ENCODE measurements around the gene SPP1.
"Not testable (repeated sequence)": the region's sequence is repeated elsewhere in the genome, so short reads cannot be mapped to it uniquely, and the experiment has no call there.

SPP1 gene

GRCh38 chr4:87989765-87990164 is 14.3 kb downstream of the SPP1 start:
- no peak for DNase-seq (ENCODE audit: low read depth)

GRCh38 chr4:87995435-87995834 is 19.9 kb downstream of the SPP1 start:
- DNase-seq (ENCODE audit: low read depth), result no peak

DNA sequence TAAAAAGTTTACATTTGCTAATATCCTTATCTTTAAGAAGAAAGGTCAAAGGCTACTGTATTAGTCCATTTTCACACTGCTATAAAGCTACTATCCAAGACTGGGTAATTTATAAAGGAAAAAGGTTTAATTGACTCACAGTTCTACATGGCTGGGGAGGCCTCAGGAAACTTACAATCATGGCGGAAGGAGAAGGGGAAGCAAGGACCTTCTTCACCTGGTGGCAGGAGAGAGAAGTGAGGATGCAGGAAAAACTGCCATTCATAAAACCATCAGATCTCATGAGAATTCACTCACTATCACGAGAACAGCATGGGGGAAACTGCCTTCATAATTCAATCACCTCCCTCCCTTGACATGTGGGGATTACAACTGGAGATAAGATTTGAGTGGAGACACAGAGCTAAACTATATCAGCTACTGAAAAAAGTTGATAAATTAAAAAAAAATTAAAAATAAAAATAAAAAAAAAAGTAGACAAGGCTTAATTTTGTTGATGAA is 23.7 kb downstream of the SPP1 start:
- not testable (repeated sequence) for DNase-seq (ENCODE audit: low read depth)

DNA sequence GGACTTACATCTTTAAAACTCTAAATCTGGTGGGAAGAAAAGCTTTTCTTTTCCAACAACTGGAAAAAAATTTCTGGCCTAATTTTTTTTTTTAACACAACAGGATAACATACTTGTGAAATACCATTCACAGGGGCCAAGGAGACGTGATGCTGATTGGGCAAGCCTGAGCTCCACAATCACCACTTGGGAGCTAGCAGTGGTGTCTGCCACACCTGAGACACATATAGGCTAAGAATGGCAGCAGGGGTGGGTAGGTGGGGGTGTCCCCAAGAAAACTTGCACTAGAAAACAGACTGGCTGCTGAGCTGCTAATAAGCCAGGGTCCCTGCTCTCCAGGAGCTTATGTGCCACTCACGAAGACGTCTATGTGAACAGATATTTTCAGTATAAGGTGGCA is 26.4 kb downstream of the SPP1 start:
- DNase-seq (ENCODE audit: low read depth), result no peak

GRCh38 chr4:88002786-88003185 is 27.3 kb downstream of the SPP1 start:
- DNase-seq (ENCODE audit: low read depth), result no peak

DNA sequence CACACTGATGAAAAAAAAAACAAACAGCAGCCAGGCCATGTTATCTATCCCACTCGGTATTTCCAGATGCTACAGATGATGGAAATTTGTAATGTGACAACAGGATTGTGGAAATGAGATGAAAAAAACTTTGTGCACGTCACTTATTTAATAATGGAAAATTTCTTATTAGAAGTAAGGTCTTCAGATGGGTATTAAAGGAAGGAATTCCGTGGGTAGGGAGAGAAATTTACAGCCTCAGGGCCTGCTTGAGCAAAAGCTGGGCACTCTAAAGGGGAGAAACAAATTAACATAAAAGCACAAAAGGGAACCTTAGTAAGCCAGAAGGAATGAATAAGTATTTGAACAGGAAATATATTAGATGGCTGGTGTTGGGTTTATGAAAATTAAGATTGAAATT is 27.7 kb downstream of the SPP1 start:
- DNase-seq (ENCODE audit: low read depth), result no peak

- no peak for DNase-seq (ENCODE audit: low read depth)
Measured at GRCh38 chr4:88005076-88005475, 29.6 kb downstream of the SPP1 start.

DNA sequence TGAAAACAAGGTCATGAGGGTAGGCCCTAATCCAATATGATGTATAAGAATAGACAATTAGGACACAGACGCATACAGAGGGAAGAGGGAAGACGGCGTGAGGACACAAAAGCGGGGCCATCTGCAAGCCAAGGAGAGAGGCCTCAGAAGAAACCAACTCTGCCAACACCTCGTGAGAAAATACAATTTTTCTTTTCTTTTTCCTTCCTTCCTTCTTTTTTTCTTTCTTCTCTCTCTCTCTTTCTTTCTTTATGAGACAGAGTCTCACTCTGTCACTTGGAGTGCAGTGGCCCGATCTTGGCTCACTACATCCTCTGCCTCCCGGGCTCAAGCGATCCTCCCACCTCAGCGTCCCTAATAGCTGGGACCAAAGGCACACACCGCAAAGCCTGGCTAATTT is 30.4 kb downstream of the SPP1 start:
- DNase-seq (ENCODE audit: low read depth), result no peak

DNA sequence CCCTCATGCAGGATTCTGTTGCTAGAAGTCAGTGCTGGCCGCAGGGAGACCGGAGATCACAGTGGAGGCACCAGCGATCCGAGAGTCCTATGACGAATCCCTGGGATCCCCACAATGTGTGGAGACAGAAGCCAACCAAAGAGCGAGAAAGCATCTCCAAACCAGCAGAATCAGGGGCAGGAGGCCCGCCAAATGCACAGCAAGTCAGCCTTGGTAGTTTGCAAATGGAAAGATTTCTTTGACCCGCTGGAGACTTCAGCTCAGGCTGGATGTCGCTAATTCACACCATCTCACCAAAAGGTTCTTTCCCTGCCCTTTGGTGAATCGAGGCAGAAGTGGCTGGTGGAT is 31.4 kb downstream of the SPP1 start:
- no peak for DNase-seq (ENCODE audit: low read depth)

GRCh38 chr4:88007304-88008121 is 32.0 kb downstream of the SPP1 start, which contains the start of gene PKD2:
Gene PKD2, plus strand, starts transcription at chr4:88007635. Its CDS starts 99 bp downstream, at chr4:88007734.
- no peak for DNase-seq (ENCODE audit: low read depth)

GRCh38 chr4:88008122-88008742 is 32.7 kb downstream of the SPP1 start:
- no peak for DNase-seq (ENCODE audit: low read depth)

DNA sequence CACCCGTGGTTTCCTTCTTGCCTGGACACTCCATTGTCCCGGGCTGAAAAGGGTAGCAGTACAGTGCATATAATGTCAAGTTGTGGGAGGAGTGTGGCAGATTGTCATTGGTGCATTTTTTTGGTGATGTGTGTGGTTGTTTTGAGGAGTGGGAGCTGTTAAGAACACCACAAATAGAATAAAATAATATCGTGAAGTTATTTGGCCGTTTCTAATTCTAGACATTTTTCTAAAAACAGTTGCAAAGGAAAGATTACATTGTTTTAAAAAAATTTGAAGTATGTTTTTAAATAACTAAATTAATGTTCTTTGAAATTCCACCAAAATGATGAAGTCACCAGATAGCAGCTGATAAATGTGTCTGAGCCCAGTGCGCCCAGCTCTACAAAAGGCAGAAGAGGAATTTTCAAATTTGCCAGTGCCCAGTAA is 33.2 kb downstream of the SPP1 start:
- DNase-seq (ENCODE audit: low read depth), result no peak

DNA sequence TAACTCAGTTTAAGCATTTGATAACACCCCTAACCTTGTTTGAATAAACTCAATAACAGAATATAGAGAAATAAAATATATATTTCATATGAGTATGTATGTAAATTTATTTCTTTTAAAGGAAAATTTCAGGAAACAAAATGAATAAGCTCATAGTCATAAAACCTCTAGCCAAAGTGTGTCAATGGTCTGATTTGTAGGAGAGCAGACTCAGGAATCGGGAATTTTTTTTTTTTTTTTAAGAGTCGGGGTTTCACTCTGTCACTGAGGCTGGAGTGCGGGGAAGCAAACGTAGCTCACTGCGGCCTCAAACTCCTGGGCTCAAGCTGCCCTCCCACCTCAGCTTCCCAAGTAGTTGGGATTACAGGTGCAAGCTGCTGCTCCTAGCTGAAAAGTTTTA is 34.4 kb downstream of the SPP1 start:
- DNase-seq (ENCODE audit: low read depth), result no peak

- no peak for DNase-seq (ENCODE audit: low read depth)
Measured at GRCh38 chr4:88010966-88011365, 35.5 kb downstream of the SPP1 start.

- no peak for DNase-seq (ENCODE audit: low read depth)
Measured at GRCh38 chr4:88012647-88013046, 37.1 kb downstream of the SPP1 start.

DNA sequence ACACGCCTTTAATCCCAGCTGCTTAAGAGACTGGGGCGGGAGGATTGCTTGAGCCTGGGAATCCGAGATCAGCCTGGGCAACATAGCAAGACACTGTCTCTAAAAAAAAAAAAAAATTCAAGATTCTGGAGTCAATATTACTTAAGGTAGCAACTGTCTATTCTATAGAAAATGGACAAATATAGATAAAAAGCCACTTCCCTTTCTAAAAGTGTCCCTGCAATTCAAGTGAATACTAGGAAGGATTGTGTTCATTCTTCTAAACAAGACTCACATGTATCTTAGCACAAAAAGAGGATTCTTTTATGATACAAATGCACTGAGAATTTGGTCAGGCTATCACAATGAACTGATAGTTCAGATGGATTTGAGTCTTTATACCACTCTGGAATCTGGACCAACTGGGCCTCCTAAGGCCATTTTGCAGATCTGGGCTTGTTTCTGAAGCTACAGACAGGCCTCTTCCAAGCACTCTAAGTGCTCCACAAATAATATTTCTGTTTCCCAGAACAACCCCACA is 38.9 kb downstream of the SPP1 start:
- DNase-seq (ENCODE audit: low read depth), result no peak

- DNase-seq (ENCODE audit: low read depth), result no peak
Measured at GRCh38 chr4:88015659-88016295, 40.3 kb downstream of the SPP1 start.

DNA sequence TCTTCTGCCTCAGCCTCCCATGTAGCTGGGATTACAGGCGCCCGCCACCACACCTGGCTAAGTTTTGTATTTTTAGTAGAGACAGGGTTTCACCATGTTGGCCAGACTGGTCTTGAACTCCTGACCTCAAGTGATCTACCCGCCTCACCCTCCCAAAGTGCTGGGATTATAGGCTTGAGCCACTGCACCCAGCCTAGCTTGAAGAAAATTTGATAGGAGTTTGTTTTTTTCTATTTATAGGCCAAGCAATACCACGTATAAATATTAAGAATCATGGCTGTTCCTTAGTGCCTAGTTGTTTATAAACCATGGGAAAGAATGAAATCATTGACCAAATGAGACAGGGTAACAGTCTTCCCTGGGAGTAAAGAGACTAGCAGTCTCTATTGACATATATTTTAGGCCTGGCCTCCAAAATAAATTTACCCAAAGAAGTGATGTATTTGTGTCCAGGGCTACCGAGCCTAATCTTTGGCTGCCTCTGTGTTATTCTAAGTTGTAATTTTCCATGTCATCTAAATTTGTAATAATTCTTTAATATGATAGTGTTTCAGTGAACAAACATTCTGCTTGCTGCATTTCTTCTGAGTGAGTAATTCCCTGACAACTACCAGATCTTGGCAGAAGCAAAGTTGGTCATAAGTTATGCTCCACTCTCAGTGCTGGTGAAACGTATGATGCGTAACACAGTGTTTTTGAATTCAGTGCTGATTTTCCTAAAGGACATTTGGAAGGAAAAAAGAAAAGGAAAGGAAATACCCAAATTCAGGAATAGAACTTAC is 42.2 kb downstream of the SPP1 start:
- peak; percentile 84 for DNase-seq (ENCODE audit: low read depth)

DNA sequence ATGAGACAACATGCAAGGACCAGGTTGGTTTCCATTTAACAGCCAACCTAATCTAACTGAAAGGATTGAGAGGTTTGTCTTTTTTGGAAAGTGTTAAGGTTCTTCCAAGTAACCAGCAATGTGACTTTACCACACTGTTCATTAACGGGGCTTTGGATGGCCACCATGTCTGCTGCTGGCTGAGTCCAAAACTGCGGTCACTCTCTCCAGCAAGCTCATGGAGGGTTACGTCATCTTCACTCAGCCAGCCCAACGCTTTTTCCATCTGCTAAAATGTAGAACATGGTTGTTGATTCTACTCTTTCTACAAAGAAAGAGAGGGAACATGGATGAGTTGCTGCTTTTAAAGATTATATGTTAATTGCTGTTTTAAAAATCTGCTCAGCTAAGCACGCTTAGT is 43.0 kb downstream of the SPP1 start:
- DNase-seq (ENCODE audit: low read depth), result no peak

- DNase-seq (ENCODE audit: low read depth), result no peak
Measured at GRCh38 chr4:88021824-88022223, 46.3 kb downstream of the SPP1 start.

DNA sequence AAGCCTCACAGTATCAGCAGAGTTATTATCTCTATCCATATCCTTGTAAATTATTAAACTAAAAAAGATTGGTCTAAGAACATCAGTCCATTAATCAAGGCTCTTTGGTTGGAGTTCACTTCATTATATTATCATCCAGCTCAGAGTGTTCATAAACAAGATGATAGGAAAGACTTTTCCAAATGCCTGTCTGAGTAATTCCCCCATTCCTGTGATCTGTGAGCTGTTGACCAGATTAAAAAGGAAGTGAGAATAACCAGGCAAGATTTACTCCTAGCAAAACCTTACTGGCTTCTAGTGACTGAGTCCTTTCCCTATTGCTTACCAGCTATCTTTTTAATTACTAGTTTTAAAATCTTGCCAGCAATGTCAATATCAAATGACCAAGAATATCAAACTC is 46.8 kb downstream of the SPP1 start:
- DNase-seq (ENCODE audit: low read depth), result no peak

All from non-pigmented ciliary epithelial cell (primary cell).